Sciatic nerve (tissue), 2 donors: ENCODE measurements around the gene TFF1. TPM values are rescaled to one million over a fixed set of nuclear protein-coding genes. Genes with fewer than 3 reads are reported as not detected.

Experiments
- ATAC-seq: fragments of 200-7000 bp; cut with Tn5 transposase; one replicate; pipeline ENCODE4 v1.9.1; 2020; ENCODE audit warnings: mild to moderate bottlenecking, moderate library complexity
- DNase-seq: peaks from one replicate; pipeline ENCODE4 v3.0.0-alpha.2; 2020; ENCODE audit warnings: low spot score
- intact Hi-C: fragments of 100-400 bp; cut with DNase I; formaldehyde crosslinking; loops from one replicate; pipeline ENCODE4 v1.14.2; 2022
- total RNA-seq: library from RNA; stranded (reverse); fragmentation: NEBNext Ultra II Directional; extraction: Animal tissue kit (Norgen Biotek cat#: 25700); gene quantifications from one replicate; pipeline ENCODE4 v1.2.1, GENCODE V29; 2021
- donor health status: DM: no; HTN: no; CAD: no.
- donor health status: DM: no; HTN: no; CAD: no.

The TFF1 gene
- total RNA-seq, 1 donor from 2014 or later: not detected

GRCh38 chr21:42350318-42350910, 15.9 kb downstream of the TFF1 start:
- DNase-seq (peak; percentile 7), ATAC-seq (no peak)

GRCh38 chr21:42349420-42350317, 16.7 kb downstream of the TFF1 start:
- no peak for ATAC-seq
- intact Hi-C loops: no loop called here
- DNase-seq: peak; percentile 34

More at GRCh38 chr21:42350318-42350910, 15.9 kb downstream of the TFF1 start:
- intact Hi-C loops: no loop called here

GRCh38 chr21:42348762-42349161, 17.6 kb downstream of the TFF1 start:
- DNase-seq (peak; percentile 2), ATAC-seq (no peak)
- intact Hi-C loops: no loop called here

GRCh38 chr21:42347601-42348327, 18.6 kb downstream of the TFF1 start:
- intact Hi-C loops: no loop called here
- no peak for ATAC-seq
- no peak for DNase-seq

- no peak for ATAC-seq
- no peak for DNase-seq
Observed at GRCh38 chr21:42346866-42347600, 19.3 kb downstream of the TFF1 start.

GRCh38 chr21:42346441-42346840, 19.9 kb downstream of the TFF1 start:
- no peak for DNase-seq
- no peak for ATAC-seq
- intact Hi-C loops: no loop called here

More at GRCh38 chr21:42346866-42347600, 19.3 kb downstream of the TFF1 start:
- intact Hi-C loops: no loop called here

- DNase-seq: no peak
- intact Hi-C loops: no loop called here
- ATAC-seq: no peak
Observed at GRCh38 chr21:42344631-42345030, 21.7 kb downstream of the TFF1 start.

GRCh38 chr21:42343963-42344510, 22.3 kb downstream of the TFF1 start:
- intact Hi-C loops: no loop called here
- DNase-seq (no peak), ATAC-seq (no peak)

- ATAC-seq (no peak), DNase-seq (no peak)
Observed at GRCh38 chr21:42343556-42343955, 22.8 kb downstream of the TFF1 start.

GRCh38 chr21:42343101-42343500, 23.2 kb downstream of the TFF1 start:
- intact Hi-C loops: no loop called here
- no peak for DNase-seq
- no peak for ATAC-seq

More at GRCh38 chr21:42343556-42343955, 22.8 kb downstream of the TFF1 start:
- intact Hi-C loops: no loop called here

- no peak for ATAC-seq
- no peak for DNase-seq
- intact Hi-C loops: no loop called here
Observed at GRCh38 chr21:42341776-42342542, 24.4 kb downstream of the TFF1 start.

- DNase-seq (no peak), ATAC-seq (no peak)
- intact Hi-C loops: no loop called here
Observed at GRCh38 chr21:42340187-42341050, 25.9 kb downstream of the TFF1 start.

- no peak for ATAC-seq
- DNase-seq: peak; percentile 48
- intact Hi-C loops: no loop called here
Observed at GRCh38 chr21:42338729-42339715, 27.3 kb downstream of the TFF1 start.

GRCh38 chr21:42337830-42338728, 28.3 kb downstream of the TFF1 start:
- ATAC-seq (peak; percentile 80), DNase-seq (peak; percentile 78)
- intact Hi-C loops: no loop called here

GRCh38 chr21:42337276-42337675, 29.1 kb downstream of the TFF1 start:
- no peak for DNase-seq
- ATAC-seq: no peak
- intact Hi-C loops: no loop called here
